Suppressor macrophage (primary cell): Measurements from ENCODE around the gene ELAPOR1.
"Not testable (repeated sequence)": the region's sequence is repeated elsewhere in the genome, so short reads cannot be mapped to it uniquely, and the experiment has no call there.

Experiments
- DNase-seq, 4 experiments: peaks; one replicate each; pipeline ENCODE4 v3.0.0-alpha.2; 2020 to 2022

The ELAPOR1 gene

DNA sequence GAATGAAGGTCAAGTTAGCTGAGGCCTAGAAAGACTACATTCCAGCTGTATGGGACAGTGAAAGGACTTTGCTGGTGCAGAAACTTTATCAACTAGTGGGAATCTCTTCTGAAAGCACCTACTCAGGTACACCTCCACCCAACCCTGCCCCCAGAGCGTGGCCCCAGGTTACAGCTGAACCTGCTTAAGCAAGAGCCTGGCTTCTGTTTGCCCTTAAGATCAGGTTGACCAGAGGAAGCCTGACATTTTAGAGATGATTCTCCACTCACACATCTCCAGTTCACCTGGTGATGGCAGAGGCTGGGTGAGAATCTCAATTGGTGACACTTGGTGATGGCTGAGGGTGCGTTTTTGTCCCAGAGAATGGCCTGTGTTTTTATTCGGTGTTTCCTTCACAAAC lies 24.0 kb downstream of the ELAPOR1 start:
- DNase-seq, result no peak

DNA sequence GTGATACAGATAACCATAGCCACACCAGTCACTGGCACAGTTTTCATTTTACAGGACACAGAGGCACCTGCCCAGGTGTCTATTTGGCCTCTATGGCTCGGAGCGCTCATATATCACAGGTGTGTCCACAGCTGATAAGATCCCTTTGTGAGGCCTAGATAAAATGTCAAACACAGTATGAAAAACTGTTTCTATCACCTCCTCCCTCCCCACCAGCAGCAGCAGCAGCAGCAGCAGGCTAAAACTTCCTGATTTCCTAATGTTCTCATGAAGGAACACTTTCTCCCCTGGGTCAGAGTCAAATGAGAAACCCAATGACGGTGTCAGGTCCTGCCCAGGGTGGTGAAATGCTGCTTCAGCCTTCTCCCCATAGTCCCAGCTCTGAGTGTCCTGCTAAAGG lies 24.4 kb downstream of the ELAPOR1 start:
- peak; percentile 18 to 61 (median 57) for DNase-seq

DNA sequence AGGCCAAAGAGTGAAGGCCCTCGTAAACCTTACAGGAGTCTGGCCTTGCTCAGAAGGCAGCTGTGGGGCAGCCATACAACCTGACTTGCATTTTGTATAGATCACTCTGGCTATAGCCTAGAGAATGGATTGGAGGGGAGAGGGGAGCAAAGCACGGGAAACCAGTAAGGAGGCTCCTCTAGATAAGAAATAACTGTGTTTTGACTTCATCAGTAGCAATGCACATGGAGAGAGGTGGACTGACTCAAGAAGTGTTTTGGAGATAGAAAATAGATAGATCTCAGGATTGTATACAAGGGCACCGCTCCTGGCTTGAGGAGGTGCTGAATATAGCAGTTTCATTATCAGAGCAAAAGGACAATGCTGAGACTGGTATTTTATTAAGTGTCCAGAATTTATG lies 26.5 kb downstream of the ELAPOR1 start:
- DNase-seq, result no peak

DNA sequence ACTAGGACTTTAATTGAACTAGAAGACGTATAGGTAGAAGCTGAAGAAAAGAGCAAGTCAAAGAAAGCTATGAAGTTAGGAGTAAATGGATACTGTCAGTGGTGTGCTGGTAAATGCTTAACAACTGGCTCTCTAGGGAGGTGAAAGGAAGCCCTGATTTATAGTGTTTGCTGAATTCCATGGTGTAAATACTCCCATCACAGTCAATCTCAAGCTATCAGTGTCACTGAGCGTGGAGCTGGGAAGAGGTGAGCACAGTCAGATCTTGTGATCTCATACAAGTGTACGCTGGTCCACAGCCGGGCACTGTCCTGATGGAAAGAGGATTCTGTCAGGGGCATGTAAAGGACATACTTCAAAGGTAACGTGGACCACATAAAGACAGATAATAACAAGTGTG lies 28.3 kb downstream of the ELAPOR1 start:
- DNase-seq, result no peak

GRCh38 chr1:109142725-109143124 lies 28.8 kb downstream of the ELAPOR1 start:
- DNase-seq, result not testable (repeated sequence)

GRCh38 chr1:109148987-109149561 lies 35.2 kb downstream of the ELAPOR1 start:
- DNase-seq, result no peak

DNA sequence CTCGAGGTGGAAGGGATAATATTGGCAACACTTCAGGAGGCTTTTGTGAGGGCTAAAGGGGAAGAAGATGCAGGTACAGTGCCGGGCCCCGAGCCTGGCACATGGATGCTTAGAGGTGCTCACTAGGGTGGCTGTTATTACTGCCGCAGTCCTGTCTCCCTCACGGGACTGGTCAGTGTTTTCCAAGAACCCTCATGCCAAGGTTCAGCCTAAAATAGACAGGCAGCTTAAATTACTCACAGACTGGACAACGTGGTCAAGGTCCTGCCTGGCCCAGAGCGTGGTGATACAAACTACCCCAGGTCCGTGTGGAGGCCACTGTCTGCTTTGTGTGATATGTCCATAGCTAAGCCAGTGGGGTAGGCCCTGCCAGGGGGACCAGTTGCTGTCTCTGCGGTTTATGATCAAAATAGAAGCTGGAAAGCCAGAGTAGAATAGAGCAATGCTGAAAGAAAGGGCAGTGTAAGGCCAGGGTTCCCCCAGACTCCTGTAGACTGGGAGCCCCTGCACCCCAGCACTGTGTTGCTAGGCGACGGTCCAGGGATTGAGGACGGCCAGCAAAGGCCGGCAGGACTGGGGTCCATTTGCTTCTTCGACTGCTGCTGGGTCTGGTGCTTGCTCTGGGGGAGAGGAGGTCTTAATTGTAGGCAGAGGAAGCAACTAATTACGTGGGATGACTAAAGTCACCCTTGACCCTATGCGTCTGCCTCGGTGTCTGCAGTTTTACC lies 36.1 kb downstream of the ELAPOR1 start:
- no peak for DNase-seq

DNA sequence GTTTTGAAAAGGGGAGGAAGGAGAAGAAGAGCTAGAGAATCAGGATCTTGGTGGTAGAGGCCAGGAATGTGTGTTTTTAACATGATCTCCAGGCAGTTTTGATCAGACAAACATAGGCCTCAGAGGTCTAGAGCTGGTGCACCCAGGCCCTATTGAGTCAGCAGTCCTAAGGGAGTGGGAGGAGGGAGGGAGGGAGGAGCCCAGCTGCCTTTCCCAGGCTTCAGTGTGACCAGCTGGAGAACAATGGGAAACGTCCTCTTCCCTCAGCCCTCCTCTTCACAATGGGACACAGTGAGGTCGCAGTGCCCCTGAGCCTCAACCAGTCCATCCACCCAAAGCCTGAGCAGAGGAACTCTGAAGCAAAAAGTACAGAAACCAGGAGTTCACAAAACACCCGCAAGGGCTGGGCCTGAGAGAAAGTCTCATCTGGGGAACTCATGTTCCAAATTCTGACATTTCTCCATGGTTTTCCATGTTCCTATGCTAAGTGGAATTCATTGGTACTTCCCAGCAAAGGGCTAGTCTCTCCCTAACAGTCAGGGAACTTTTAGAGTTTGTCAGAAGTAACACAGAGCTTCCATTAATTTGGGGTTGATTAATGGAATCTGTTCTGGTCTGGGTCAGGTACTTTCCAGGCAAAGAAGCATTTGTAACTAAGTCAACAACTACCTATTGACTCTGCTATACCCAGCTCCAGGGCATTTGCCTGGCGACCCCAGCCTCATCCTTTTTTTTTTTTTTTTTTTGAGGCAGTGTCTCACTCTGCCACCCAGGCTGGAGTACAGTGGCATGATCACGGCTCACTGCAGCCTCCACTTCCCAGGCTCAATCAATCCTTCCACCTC lies 37.5 kb downstream of the ELAPOR1 start:
- peak in 3 of 4 experiments; percentile 42 to 63 (median 50) for DNase-seq

DNA sequence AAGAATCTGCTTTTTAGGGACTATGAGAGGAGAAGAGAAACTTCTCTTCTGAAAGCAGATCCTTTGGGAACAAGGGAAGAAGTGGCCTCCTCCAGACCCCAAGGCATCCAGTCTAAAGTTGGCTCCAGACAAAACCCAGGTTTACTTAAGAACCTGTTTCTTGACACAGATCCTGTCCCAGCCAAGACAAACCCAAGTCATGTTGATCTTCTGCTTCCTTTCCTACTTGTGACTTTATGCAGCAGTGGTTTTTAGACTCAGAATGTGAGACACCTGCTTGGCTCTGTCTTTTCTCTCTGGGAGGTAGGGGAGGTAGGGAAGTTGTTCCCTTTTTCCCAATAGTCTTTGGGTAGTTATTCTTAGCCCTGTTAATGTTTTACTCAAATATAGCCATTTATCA lies 38.3 kb downstream of the ELAPOR1 start:
- DNase-seq, result no peak

DNA sequence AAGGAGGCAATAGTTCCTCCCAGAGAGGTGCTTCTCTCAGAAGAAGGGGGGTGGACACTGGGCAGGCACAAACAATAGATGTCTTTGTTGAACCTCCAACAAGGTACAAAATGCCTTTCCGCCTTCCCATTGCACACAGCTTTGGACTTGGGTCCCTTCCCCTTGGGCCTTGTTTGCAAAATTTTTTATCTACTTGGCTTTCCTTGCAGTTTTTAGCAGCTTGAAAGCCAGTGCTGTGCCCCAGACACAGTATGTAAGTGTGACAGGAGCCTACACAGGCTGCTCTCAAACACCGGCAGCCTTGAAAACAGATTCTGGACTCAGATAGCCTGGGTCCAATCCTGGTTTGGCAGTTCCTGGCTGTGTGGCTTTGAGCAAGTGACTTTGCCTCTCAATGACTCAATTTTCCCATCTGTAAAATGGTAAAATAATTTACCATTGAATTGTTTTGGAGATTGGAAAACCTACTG lies 43.0 kb downstream of the ELAPOR1 start:
- no peak for DNase-seq

DNA sequence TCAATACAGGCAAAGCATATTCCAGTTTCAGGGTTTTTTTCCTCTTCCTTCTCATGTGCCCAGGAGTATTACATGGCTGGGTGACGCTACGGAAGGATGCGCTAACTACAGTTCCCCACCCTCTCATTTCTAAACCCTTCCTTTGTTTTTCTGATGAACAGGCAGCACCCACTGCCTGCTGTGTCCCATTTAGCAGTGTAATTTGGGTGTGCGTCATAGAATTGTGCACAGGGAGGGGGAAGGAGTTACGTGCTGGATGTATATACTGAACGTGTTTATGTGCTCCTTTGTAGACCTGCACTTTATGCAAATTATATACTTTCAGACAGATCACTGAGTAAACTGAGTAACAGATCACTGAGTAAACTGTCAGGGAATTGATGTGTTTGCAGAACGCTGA lies 44.5 kb downstream of the ELAPOR1 start:
- no peak for DNase-seq

DNA sequence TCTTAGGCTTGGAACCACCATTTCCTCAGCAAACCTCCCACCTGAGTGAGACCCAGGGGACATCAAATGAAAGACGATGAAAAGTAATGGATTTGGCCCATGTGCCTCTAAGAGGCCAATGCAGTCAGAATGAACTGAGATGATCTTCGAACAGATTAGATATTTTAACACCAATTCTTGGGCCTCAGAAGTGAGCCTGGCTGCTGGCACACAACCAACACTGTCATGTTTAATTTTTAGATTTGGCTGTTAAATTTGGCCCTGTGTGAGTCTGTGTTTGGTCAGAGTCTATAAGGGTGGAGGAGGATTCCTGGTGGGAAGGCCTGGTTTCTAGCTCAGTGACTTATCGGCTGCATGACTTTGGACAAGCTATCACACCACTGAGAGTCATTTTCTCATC lies 45.4 kb downstream of the ELAPOR1 start:
- DNase-seq, result no peak

DNA sequence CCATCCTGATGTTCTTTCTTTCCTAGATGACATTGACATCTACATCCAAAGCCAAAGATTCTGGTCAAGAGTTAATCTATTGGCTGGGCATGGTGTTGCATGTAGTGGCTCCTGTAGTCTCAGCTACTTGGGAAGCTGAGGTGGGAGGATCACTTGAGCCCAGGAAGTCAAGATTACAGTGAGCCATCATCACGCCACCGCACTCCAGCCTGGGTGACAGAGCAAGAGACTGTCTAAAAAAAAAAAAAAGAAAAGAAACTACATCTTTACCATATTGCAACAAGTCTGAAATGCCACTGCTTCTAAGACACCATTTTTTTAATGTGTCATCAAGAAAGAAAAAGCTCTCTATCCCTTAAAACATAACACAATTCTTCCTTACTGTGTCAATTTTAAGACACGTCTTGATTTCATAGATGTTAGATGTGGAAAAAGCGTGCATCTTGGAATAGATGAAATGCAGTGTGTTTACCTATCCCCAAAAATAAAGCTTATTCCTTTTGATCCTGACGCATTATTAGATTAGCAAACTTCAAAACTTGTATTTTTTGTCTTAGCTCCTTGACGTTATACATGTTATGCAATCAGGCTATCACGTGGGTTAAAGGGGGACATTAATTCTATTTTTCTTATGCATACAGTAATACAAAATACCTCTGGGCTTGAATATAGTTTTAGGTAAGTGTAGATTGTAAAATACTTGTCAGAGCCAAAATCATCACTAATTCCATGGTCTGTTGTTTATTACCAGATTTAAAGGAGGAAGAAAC lies 46.3 kb downstream of the ELAPOR1 start:
- peak; percentile 57 to 78 (median 70) for DNase-seq

DNA sequence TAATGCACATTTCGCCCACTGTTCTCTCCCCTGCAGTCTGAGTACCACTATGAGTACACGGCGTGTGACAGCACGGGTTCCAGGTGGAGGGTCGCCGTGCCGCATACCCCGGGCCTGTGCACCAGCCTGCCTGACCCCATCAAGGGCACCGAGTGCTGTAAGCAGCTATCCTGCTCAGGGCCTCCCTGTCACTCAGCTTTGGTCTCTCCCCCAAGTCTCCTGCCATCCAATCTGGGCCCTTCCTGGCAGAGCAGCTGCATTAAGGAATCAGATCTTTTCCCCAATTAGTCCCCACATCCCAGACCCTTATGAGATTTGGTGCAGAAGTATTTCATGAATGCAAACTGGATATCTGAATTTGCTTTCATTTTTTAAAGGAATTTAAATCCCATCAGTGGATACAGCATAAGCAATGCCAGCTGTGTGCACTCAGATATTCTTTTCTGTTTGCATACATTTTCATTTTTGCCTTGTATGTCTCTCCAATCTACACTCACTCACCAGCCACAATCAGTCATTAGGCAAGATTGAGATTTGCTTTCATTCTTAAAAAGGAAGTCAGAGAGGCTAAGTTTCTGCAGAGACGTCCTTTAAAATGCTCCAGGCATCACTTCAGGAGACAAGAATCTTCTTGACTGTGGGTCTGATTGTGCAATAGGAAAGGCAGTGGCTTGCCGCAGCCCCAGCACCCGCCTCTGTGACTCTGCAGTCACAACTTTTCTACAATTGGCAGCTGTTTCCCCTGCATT lies 48.1 kb downstream of the ELAPOR1 start:
- DNase-seq, result peak; percentile 80 to 95 (median 90)

GRCh38 chr1:109162626-109163025 lies 48.7 kb downstream of the ELAPOR1 start:
- no peak for DNase-seq

DNA sequence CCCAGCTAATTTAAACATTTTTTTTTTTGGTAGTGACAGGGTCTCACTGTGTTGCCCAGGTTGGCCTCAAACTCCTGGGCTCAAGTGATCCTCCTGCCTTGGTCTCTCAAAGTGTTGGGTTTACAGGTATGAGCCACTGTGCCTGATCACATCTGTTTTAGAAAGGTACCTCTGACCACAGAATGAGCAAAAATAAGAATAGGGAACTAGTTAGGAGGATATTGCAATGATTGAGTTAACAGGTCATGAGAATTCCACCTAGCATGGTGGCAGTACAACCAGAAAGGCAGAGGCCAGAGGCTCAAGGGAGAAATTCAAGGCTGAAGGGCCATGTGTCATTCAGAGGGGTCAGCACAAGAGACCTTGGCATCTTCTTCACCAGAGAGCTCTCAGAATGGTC lies 49.6 kb downstream of the ELAPOR1 start:
- peak in 3 of 4 experiments; percentile 27 to 45 (median 38) for DNase-seq
